CD4-positive, CD25-positive, alpha-beta regulatory T cell (primary cell): ENCODE data around the gene SLC22A12. TPM values are rescaled to one million over a fixed set of nuclear protein-coding genes. Genes with fewer than 3 reads are reported as not detected.
"Not testable (repeated sequence)": the region's sequence is repeated elsewhere in the genome, so short reads cannot be mapped to it uniquely, and the experiment has no call there.

Source experiments
- ATAC-seq, 2 donors: fragments of 150-1000 bp; cut with Tn5 transposase; one replicate each; pipeline ENCODE4 v1.10.0; 2021; ENCODE audit warnings: low read depth in 2 of 2, moderate number of reproducible peaks in 2 of 2, moderate library complexity in 1 of 2
- DNase-seq, 3 donors: peaks; one replicate each; pipeline versions ENCODE4 v3.0.0 to v3.0.0-alpha.2; 2012 to 2022; ENCODE audit warnings: mixed read lengths in 1 of 3
- H3K27ac ChIP-seq: one replicate; pipeline ENCODE4 v1.7.0; 2013; ENCODE audit warnings: mild to moderate bottlenecking, low read length; ENCODE audit not compliant: insufficient read depth, poor library complexity, severe bottlenecking
- H3K27me3 ChIP-seq: one replicate; pipeline ENCODE4 v1.7.0; 2013; ENCODE audit warnings: low read length; ENCODE audit not compliant: control insufficient read depth, insufficient read depth
- H3K36me3 ChIP-seq: one replicate; pipeline ENCODE4 v1.7.0; 2013; ENCODE audit warnings: mild to moderate bottlenecking, low read length, moderate library complexity; ENCODE audit not compliant: control insufficient read depth, insufficient read depth
- H3K4me1 ChIP-seq: 2 replicates; pipeline ENCODE4 v1.7.0; 2013; ENCODE audit warnings: mild to moderate bottlenecking, low read length; ENCODE audit not compliant: insufficient read depth, control insufficient read depth, poor library complexity, severe bottlenecking
- H3K4me3 ChIP-seq: one replicate; pipeline ENCODE4 v1.7.0; 2013; ENCODE audit warnings: low read depth, mild to moderate bottlenecking, low read length, moderate library complexity
- H3K9me3 ChIP-seq, 2 experiments: 1 replicate in 1 of 2; 2 replicates in 1 of 2; pipeline ENCODE4 v1.7.0; 2013; ENCODE audit warnings: low read length in 2 of 2, mild to moderate bottlenecking in 1 of 2, moderate library complexity in 1 of 2; ENCODE audit not compliant: control insufficient read depth in 2 of 2
- H3K27ac Mint-ChIP-seq, 3 donors: one replicate each; pipeline ENCODE4 v1.8.0; 2020 to 2022; ENCODE audit warnings: mild to moderate bottlenecking in 3 of 3, mixed read lengths in 3 of 3, moderate library complexity in 2 of 3
- H3K27me3 Mint-ChIP-seq: one replicate; pipeline ENCODE4 v1.8.0; 2022; ENCODE audit warnings: mild to moderate bottlenecking, mixed read lengths
- H3K36me3 Mint-ChIP-seq: one replicate; pipeline ENCODE4 v1.8.0; 2020; ENCODE audit warnings: mixed read lengths
- H3K4me1 Mint-ChIP-seq, 4 donors: one replicate each; pipeline ENCODE4 v1.8.0; 2020 to 2022; ENCODE audit warnings: mixed read lengths in 4 of 4, mild to moderate bottlenecking in 1 of 4
- H3K4me3 Mint-ChIP-seq, 4 donors: one replicate each; pipeline ENCODE4 v1.8.0; 2020 to 2022; ENCODE audit warnings: mild to moderate bottlenecking in 4 of 4, mixed read lengths in 4 of 4, moderate library complexity in 3 of 4
- H3K9me3 Mint-ChIP-seq, 7 donors: one replicate each; pipeline ENCODE4 v1.8.0; 2020 to 2022; ENCODE audit warnings: mixed read lengths in 7 of 7, mild to moderate bottlenecking in 3 of 7, moderate library complexity in 2 of 7
- polyA plus RNA-seq, 4 donors: library from polyadenylated mRNA; unstranded; fragments of 300-500 nt; fragmentation: Illumina TruSeq; gene quantifications; one replicate each; pipeline ENCODE4 v1.2.3, GENCODE V29; 2021
- total RNA-seq: library from RNA; stranded (reverse); gene quantifications from one replicate; pipeline ENCODE4 v1.2.3, GENCODE V29; 2022

The SLC22A12 gene
- total and polyA plus RNA-seq, 5 donors from 2014 or later: not detected

DNA sequence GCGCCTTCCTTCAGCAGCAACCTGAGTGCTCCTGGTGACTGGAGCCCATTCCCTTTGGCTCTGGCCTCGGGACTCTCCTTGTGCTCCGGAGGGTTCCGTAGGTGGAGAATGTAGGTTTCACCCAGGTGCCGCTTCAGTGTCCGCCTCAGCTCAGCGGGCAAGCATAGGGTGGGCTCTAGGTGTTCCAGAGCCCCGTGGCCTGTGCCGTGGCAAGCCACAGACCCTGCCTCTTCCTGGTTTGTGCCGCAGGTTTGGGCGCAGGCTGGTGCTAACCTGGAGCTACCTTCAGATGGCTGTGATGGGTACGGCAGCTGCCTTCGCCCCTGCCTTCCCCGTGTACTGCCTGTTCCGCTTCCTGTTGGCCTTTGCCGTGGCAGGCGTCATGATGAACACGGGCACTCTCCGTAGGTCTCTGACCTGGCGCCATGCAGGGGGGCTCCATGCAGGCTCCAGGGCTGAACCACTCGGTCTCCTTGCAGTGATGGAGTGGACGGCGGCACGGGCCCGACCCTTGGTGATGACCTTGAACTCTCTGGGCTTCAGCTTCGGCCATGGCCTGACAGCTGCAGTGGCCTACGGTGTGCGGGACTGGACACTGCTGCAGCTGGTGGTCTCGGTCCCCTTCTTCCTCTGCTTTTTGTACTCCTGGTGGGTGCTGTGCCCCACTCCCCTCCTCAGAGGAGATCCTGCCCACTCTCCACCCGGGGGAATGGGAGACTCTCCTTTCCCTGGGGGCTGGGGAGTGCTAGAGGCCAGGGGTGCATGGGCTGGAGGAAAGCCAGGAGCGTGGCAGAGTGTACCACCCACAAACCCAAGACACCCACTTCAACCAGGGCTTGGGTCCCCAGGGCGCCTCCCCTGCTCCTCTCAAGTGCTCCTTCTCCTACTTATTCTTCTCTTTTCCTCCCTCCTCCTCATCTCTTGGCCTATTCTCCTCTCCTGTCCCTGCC is 2.4 kb downstream of the SLC22A12 start:
- Histone ChIP-seq H3K27me3 (peaks cover 2% of the 10 kb centered on the region), H3K4me3 (no peak overlapping the region), H3K27ac (no peak overlapping the region), H3K9me3 (no peaks in the 10 kb centered on the region), H3K36me3 (no peaks in the 10 kb centered on the region), H3K4me1 (no peaks in the 10 kb centered on the region)
- ATAC-seq (no peak), DNase-seq (no peak)
- Mint-ChIP-seq H3K4me1 (no peaks in the 10 kb centered on the region), H3K36me3 (no peaks in the 10 kb centered on the region), H3K4me3 (no peak overlapping the region), H3K27me3 (no peaks in the 10 kb centered on the region), H3K27ac (no peak overlapping the region), H3K9me3 (peaks cover 0 to 9% (median 1%) of the 10 kb centered on the region in 7 donors)

DNA sequence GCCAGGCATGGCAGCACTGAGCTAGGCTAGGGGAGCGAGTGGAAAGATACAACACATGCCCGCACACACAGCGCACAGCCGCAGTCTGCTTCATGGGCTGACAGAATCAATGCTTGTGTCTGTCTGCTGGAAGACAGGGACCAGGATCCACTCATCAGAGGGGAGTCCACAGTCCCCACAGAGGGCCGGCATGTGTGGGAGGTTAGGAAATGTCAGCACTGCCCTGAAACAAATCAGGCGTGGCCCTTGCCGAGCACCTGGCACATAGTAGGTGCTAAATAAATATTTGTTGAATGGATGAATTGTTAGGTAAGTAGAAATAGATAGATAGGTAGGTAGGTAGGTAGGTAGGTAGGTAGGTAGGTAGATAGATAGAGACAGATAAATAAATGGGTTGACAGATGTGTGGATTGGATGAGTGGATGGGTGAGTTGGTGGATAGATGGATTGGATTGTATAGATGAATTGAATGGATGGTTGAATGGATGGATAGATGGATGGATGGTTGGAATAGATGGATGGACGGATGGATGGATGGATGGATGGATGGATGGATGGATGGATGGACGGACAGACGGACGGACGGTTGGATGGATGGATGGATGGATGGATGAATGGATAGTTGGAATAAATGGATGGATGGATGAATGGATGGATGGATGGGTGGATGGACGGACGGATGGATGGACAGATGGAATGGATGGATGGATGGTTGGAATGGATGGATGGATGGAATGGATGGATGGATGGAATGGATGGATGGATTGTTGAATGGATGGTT is 3.3 kb downstream of the SLC22A12 start:
- Histone ChIP-seq H3K9me3 (no peaks in the 10 kb centered on the region), H3K36me3 (no peaks in the 10 kb centered on the region), H3K27me3 (no peaks in the 10 kb centered on the region), H3K27ac (no peak overlapping the region), H3K4me3 (no peak overlapping the region), H3K4me1 (no peaks in the 10 kb centered on the region)
- Mint-ChIP-seq H3K27ac (no peak overlapping the region), H3K36me3 (no peaks in the 10 kb centered on the region), H3K9me3 (peaks cover 0 to 2% (median 0%) of the 10 kb centered on the region in 7 donors), H3K4me3 (no peak overlapping the region), H3K4me1 (no peaks in the 10 kb centered on the region), H3K27me3 (no peaks in the 10 kb centered on the region)
- ATAC-seq (no peak), DNase-seq (no peak)

DNA sequence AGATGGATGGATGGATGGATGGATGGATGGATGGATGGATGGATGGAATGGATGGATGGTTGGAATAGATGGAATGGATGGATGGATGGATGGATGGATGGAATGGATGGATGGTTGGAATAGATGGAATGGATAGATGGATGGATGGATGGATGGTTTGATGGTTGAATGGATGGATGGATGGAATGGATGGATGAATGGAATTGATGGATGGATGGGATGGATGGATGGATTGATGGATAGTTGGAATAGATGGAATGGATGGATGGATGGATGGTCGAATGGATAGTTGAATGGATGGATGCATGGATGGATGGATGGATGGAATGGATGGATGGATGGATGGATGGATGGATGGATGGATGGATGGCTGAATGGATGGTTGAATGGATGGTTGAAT is 4.9 kb downstream of the SLC22A12 start:
- not testable (repeated sequence) for H3K4me3 ChIP-seq, H3K4me3 Mint-ChIP-seq, H3K4me1 Mint-ChIP-seq, H3K27ac Mint-ChIP-seq, H3K27me3 ChIP-seq, H3K27ac ChIP-seq, H3K36me3 Mint-ChIP-seq, H3K9me3 ChIP-seq, H3K36me3 ChIP-seq, H3K4me1 ChIP-seq, DNase-seq, H3K9me3 Mint-ChIP-seq, H3K27me3 Mint-ChIP-seq, ATAC-seq

DNA sequence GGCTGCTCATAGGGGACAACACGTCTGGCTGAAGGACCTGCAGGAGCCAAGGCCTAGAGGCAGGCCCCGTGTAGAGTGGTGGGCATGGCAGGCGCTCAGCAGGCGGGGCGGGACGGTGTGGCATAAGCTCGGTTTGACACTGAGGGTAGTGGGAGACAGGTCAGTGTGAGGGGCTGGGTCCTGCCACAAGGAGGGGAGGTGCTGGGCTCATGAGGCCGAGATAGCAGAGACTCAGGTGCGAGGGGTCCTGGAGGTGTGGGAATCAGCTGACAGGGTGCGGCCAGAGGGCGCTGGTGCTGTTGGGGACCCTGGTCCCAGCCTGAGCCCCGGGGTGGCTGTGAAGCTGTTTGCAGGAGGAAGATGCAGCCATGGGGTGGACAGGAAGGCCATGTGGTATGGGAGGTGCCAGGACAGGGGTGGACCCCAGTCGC is 6.7 kb downstream of the SLC22A12 start:
- no peaks in the 10 kb centered on the region for H3K36me3 Mint-ChIP-seq
- DNase-seq: no peak
- Histone ChIP-seq H3K36me3 (no peaks in the 10 kb centered on the region), H3K27me3 (no peaks in the 10 kb centered on the region), H3K27ac (no peak overlapping the region), H3K9me3 (no peaks in the 10 kb centered on the region), H3K4me1 (no peaks in the 10 kb centered on the region), H3K4me3 (no peak overlapping the region)
- peaks cover 0 to 1% (median 0%) of the 10 kb centered on the region in 7 donors for H3K9me3 Mint-ChIP-seq
- H3K4me3 Mint-ChIP-seq: no peak overlapping the region
- ATAC-seq: no peak
- no peaks in the 10 kb centered on the region for H3K27me3 Mint-ChIP-seq
- no peaks in the 10 kb centered on the region for H3K4me1 Mint-ChIP-seq
- peak overlapping the region in 1 of 3 donors; percentile 49 for H3K27ac Mint-ChIP-seq

DNA sequence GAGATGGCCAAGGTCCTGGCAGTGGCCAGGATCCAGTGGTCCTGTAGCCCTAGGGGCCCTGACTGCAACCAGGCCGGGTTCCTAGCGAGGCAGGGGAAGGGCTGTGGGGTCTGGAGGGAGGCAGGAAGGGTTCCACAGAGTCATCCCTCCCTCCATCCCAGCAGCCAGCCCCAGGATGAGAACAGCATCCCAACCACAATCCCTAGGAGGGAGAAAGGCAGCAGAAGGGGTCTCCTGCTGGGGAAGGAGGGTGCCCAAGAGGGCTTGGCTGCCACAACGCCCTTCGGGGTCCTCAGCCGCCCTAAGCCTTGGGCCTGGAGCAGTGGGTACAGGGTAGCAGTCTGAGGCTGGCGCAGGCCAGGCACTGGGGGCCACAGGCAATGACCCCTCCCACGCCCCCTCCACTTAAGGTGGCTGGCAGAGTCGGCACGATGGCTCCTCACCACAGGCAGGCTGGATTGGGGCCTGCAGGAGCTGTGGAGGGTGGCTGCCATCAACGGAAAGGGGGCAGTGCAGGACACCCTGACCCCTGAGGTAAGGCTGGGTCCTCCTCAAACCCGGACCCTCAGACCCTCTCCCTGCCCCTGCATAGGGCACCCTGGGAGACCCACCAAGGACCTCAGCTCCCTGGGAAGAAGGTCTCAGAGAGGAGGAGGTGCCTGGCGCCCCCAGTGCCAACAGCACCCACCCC is 7.2 kb downstream of the SLC22A12 start:
- H3K27me3 ChIP-seq: no peaks in the 10 kb centered on the region
- Mint-ChIP-seq H3K27me3 (no peaks in the 10 kb centered on the region), H3K36me3 (no peaks in the 10 kb centered on the region), H3K4me3 (no peak overlapping the region), H3K4me1 (no peaks in the 10 kb centered on the region), H3K27ac (no peak overlapping the region), H3K9me3 (peaks cover 0 to 1% (median 0%) of the 10 kb centered on the region in 7 donors)
- H3K9me3 ChIP-seq: no peaks in the 10 kb centered on the region
- DNase-seq (no peak), ATAC-seq (no peak)
- no peaks in the 10 kb centered on the region for H3K4me1 ChIP-seq
- no peak overlapping the region for H3K27ac ChIP-seq
- no peak overlapping the region for H3K4me3 ChIP-seq
- H3K36me3 ChIP-seq: no peaks in the 10 kb centered on the region

DNA sequence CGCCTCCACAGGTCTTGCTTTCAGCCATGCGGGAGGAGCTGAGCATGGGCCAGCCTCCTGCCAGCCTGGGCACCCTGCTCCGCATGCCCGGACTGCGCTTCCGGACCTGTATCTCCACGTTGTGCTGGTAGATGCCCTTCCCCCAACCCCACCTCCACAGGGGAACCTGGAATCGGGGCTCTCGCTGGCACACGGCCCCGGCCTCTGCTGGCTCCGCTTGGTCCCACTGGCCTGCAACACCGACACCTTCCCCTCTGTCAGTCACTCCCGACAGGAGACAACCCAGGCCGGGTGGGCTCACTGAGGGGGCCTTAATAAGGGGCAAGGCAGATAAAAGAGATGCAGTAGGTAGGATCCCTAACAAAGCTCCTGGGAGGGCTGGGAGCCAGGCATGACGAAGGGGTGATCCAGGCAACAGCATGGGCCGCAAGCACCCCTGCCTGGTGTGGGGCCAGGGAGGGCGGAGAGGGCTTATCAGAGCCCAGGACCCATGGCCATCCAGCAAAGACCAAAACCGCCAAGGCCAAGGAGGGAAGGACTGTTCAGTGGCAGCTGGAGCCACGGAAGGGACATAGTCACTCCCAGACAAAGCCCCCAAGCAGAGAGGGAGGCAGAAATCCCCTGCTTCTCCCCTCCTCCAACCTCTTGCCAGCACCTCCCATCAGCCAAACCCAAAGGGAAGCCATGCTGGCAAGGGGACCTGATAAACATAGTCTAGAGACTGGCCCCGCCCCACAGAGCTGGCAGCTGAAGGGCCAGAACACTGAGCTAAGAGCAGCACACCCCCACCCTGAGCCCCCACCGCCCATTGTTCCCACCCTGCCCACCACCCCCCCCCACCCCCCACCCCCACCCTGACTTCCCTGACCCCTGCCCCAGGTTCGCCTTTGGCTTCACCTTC is 8.0 kb downstream of the SLC22A12 start:
- H3K4me1 ChIP-seq: no peaks in the 10 kb centered on the region
- Mint-ChIP-seq H3K4me1 (no peaks in the 10 kb centered on the region), H3K27ac (no peak overlapping the region), H3K36me3 (no peaks in the 10 kb centered on the region), H3K27me3 (no peaks in the 10 kb centered on the region), H3K9me3 (peaks cover 0 to 1% (median 0%) of the 10 kb centered on the region in 7 donors), H3K4me3 (no peak overlapping the region)
- ATAC-seq (no peak), DNase-seq (no peak)
- no peaks in the 10 kb centered on the region for H3K27me3 ChIP-seq
- no peaks in the 10 kb centered on the region for H3K36me3 ChIP-seq
- H3K27ac ChIP-seq: no peak overlapping the region
- no peak overlapping the region for H3K4me3 ChIP-seq
- H3K9me3 ChIP-seq: no peaks in the 10 kb centered on the region

DNA sequence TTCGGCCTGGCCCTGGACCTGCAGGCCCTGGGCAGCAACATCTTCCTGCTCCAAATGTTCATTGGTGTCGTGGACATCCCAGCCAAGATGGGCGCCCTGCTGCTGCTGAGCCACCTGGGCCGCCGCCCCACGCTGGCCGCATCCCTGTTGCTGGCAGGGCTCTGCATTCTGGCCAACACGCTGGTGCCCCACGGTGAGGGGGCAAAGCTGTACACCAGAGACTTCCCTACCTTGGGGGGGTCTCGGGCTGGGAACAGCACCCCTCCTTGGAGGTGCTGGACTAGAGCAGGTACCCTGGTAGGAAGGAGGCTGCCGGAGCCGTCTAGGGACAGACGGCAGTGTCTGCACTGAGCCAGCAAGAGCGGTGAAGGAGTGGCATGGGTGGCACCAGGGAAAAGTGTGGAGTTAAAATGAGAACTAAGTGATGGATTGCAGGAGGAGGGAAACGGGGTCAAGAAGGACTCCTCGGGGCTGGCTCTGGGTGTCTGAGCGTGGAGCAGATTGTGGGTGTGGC is 8.7 kb downstream of the SLC22A12 start:
- H3K27ac ChIP-seq: no peak overlapping the region
- Mint-ChIP-seq H3K9me3 (peaks cover 0 to 1% (median 0%) of the 10 kb centered on the region in 7 donors), H3K4me3 (no peak overlapping the region), H3K36me3 (no peaks in the 10 kb centered on the region), H3K27me3 (no peaks in the 10 kb centered on the region), H3K27ac (no peak overlapping the region), H3K4me1 (no peaks in the 10 kb centered on the region)
- no peak for DNase-seq
- H3K9me3 ChIP-seq: no peaks in the 10 kb centered on the region
- H3K36me3 ChIP-seq: no peaks in the 10 kb centered on the region
- ATAC-seq: no peak
- no peaks in the 10 kb centered on the region for H3K27me3 ChIP-seq
- H3K4me1 ChIP-seq: no peaks in the 10 kb centered on the region
- no peak overlapping the region for H3K4me3 ChIP-seq
